HUDEP-2 (cell line): ENCODE measurements around the gene MGLL.
A peak's percentile ranks its signal among the peaks of the same experiment; 100 is the strongest.

ENCODE experiments used
- DNase-seq, 76 experiments: peaks; one replicate each; lab custom pipeline; 2025; ENCODE audit not compliant: unreplicated experiment in 76 of 76; lab: John Stamatoyannopoulos, UW

MGLL gene

DNA sequence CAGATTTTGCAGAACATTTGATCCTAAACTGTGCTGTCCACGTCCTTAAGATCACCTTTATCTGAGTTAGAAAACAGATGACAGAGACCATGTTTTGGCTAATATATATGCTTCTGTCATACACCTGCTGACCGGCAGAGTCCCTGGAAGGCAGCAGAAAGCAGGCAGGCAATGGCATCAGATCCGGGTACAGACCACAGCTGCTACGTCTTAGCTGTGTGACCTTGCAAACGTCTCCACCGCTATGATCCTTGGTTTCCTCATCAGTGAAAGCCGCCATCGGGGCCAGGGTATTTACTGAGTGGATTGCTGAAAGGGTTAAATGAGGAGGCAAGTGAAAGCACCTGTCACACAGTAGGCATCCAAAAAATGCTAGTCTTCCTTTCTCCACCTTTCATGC lies 77.4 kb downstream of the MGLL start:
- no peak for DNase-seq

DNA sequence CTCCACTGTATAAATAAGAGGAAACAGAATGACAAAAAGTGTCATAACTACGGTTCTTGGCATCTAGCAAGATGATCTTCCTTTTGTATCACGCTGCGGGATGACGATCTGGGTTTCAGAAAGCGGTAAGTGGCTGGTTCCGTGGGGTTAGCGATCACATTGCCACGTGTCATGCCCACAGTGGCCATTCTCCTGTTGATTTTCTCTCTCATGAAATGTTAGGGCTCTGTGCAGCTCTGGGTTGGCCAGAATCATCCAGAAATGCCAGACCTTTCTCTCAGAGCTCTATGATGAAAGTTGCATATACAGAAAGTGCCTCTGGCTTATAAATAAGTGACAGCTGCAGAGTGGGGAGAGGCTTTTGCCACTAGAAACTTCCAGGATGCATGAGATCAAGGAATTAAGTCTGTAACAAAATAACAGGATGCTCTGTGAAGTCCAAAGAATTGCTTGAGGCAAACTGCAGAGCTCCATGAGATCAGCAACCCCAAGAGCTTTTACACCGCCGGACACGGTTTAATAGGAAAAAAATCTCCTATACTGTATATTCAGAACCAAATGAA lies 78.0 kb downstream of the MGLL start:
- DNase-seq = no peak

DNA sequence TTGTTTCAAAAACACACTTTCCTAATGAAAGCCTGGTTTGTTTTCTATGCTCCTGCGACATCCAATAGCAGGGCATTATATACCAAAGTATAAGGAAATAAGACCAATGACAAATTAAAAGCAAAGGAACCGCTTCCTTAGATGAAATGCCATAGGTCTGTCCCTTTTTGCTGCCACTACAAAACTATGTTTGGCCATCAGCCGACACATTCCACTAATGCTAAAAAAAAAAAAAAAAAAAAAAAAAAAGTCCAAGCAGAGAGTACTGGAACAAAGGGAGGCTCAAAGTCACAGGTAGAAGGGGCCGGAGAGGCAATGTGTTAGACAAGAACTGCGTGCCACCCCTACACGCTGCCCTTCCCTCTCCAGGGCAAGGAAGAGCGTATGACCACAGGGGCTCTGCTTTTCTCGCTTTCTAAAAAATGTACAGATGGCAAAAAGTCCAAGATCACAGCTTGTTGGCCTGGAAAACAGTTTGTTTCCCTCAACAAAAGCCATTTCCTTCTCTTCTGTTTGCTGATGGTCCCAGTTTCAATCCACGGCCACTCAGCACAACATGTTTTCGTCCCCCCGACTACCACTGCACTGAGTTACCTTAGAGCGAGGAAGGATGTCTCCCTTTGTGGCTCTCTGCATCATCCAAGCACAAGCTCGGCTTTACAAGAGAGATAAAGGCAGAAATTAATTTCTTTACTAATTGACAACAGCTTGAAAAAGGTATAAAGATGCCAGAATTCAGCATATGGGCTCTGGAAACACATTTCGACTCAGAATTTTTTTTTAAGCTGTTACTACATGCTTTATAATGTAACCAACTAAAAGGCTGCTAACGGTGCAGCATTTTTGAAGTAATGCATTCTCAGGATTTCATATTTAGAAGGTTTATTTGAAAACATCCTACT lies 78.7 kb downstream of the MGLL start:
- no peak for DNase-seq

DNA sequence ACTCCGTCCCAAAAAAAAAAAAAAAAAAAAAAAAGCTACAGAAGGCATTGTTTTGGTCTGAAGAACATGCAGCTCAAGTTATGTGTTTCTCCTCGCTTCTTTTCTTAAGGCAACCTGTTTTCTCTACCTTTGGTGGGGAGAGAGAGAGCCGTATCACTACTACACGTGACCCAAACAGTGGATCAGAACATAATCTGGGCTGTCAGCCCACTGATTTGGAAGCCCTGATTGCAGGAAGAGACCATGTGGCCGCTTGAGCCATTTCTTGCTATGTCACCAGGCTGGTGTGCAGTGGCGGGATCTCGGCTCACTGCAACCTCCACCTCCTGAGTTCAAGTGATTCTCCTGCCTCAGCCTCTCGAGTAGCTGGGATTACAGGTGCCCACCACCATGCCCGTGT lies 79.7 kb downstream of the MGLL start:
- DNase-seq = no peak

DNA sequence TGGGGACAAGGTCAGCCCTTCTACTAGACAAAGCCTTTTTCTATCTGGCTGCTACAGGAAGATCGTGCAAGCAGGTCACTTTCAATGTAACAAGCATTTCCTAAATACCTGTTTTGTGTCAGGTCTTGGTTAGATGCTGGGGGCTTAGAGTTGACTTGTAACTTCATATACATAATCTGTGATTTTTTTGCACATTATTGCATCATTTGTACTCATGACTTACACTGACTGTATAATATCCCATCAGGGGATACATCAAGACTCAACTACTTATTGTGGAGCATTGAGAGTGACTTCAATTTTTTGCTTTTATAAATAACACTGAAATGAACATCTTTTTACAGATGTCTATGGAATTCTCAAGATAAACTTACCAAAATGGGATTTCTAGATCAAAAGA lies 80.6 kb downstream of the MGLL start:
- no peak for DNase-seq

DNA sequence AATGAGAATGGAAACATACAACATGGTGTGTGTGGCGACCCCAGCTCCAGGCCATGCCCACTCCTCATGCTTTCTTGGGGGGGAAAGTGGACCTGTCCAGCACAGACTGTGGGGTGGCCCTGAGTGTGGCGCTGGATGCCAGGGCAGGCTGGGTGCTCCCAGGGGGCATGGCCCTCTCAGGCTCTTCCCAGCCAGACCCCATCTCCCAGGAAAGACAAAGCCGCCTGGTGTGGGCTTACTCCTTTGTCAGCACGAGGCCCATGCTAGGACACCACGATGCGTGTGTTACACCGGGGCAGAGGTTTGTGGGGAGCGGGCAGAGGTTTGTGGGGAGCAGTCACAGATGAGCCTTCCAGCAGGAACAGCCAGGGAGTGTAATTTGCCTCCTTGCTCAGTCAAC lies 81.1 kb downstream of the MGLL start:
- DNase-seq = no peak

DNA sequence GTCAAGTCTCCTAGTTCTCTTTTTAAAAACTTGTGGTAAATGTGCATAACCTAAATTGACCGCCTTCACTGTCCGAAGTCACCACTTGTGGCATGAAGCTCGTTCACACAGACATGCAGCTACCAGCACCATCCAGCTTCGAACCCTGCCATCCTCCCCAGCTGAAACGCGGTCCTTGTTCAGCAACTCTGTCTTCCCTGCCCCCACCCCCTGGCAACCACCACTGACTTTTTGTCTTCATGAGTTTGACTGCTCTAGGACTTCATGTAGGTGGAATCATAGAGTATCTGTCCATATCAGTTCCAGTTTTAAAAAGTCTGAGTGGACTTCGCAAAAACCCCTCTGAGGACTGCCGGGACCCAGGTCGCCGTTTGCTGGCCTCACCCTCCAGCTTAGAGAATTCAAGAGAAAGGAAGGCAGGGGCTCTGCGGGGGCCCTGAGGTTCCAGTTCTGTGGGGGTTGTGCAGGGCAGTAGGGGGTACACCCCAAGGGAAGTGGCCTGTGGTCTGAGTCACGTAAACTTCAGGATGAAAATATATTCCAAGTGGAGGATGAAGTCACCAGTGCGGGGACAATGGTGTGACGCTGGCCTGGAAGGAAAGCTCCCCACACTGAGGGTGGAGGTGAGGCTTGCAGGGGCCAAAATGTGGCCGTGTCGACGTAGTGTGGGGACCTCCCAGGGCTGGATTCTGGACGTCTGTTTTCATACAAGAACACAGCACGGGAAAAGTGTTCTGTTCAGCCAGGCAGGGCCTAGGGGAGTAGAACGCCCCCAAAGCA lies 82.0 kb downstream of the MGLL start:
- no peak for DNase-seq

DNA sequence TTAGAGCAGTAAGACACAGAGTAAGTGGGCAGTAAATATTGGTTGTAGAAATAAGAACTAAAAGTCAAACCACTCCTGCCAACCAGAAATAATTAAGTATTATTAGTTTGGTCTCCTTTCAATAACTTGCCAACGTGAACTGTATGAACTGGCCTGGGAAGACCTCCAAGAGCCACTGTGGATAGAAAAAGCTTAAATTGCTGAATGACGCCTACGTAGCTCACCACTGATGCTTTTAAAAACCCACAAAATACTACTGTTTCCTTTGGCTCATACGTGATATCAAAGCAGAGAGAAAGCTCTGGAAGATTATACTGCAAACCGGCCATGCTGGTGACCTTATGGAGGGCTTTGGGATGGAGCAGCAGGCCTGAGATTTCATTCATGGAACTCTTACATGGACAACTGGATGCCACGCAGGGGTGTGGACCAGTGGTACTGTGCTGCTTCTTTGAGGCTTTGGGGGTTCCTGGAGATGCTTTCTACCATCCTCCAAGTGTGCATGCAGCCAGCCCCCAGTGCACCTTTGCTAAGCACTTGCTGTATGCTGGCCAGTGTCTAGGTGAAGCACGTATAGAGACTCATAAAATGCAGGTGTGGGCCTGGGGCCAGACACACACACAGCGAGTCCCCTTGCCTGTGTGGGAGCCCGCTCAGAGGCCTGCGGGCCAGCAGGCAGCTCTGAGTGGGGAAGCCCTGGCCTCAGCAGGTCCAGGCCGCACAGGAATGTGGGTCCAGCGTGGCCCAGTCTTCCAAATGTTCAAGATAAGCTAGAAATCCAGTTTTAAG lies 82.8 kb downstream of the MGLL start:
- DNase-seq = no peak

DNA sequence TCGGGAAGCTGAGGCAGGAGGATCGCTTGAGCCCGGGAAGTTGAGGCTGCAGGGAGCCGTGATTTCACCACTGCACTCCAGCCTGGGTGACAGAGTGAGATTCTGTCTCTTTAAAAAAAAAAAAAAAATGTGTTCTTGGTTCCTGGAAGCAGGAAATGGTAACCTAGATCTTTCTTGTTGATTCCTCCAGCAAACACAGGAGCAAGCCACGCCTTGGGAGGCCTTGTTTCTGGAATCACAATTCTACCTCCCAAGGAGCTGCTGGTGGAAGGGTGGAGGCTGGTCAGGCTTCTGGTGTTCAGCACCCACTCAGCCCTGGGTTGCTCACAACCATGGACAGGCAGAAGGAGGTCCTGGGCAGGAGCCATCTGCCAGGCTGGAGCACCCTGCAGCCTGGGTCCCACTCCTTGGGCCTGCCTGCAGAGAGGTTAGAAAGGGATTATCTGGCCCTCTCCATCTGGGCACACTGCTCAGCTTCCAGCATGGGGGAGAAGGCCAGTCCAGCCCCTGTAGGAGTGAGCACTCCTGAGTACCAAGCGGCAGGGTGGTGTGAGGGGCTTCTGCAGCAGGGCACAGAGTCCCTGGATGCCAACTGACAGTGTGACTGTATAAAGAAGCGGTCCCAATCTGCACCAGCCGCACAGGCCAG lies 84.0 kb downstream of the MGLL start:
- DNase-seq = no peak

DNA sequence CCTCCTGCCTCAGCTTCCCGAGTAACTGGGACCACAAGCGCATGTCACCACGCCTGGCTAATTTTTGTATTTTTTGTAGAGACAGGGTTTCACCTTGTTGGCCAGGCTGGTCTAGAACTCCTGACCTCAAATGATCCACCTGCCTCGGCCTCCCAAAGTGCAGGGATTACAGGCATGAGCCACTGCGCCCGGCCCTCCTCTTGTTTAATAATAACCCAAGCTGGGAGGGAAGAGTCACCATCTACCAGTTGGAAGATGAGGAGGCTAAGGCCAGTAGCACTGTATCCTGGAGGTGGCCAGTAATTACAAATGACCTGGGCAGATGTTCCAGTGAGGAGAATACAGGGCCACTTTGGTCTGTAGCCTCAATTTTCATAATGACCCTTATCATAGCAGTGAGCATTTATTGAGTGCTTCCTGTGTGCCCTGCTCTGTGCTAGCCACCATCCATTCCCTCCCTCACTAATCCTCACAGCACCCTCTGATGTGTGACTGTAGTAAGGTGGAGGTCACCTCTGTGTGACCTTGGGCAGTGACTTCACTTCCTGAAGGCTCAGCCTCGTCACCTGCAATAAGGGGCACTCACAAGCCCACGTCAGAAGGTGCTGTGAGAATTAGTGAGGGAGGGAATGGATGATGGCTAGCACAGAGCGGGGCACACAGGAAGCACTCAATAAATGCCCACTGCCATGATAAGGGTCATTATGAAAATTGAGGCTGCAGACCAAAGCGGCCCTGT lies 85.3 kb downstream of the MGLL start:
- no peak for DNase-seq

DNA sequence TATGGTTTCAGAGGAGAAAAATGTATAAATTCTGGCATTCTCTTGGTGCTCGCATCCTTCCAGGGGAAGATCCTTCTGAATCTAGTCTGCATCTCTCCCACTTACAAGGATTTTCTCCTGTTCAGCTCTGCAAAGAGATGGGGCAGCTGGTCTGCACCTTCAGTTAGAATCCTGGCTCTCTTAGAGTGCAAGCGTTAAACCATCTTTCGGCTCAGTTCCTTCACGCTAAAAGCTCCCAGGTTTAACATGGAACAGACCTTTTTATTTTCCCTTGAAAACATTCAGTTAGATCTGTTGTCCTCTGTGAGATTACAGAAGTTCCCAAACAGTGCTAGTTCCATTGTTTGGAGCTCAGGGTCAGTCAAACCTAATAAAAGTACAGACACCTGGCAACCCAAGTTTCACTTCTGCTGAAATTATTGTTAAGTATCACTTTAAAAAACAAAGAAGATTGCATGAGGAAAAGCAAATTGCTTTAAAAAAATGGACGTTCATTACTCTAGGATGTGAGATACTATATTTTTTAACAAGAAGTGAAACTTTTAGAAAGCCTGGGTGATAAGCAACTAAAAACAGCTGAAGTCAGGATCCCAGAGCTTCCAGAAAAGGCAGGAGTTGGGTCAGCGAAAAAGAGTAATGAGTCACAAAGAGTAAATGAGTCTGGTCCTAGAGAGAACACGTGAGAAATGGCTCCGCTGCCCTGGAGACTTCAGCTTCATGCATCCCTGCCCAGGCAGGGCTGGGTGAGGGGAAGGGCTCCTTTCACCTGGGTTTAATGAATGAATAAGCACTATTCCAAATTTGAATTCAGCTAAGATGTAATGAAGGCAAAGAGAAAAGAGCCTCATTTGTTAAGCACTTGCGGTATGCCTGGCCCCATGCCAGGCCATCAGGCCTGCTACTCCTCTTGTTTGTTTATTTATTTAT lies 86.3 kb downstream of the MGLL start:
- DNase-seq = no peak

DNA sequence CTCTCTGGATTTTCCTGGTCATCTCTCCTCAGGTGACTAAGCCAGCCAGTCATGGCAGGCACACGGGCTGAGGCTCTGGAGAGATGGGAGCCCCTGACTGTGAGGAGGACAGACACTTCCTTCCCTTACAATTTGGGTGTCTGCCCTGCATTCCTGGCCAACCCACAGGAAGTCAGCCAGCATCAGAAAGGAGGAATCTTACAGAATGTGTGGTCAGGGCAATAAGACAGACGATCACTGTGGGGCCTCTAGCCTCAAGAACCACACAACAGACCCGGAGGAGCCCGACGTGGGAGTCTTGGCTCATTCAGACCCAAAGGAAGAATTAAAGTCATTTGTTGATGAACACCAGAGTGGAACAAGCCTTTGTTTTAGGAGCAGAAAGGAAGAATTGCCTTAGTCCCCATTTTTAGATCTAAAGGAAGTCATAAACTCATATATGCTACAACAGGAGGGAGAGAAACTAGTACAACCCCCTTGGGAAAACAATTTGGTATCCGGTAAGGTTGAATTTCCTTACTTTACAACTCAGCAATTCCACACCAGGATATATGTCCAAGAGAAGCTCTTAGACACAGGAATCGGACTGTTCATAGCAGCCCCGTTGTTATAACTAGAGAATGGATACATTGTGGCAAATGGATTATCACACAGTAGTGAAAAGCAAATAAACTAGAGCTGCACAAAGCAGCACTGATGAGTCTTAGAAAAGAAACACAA lies 87.4 kb downstream of the MGLL start:
- DNase-seq = no peak

DNA sequence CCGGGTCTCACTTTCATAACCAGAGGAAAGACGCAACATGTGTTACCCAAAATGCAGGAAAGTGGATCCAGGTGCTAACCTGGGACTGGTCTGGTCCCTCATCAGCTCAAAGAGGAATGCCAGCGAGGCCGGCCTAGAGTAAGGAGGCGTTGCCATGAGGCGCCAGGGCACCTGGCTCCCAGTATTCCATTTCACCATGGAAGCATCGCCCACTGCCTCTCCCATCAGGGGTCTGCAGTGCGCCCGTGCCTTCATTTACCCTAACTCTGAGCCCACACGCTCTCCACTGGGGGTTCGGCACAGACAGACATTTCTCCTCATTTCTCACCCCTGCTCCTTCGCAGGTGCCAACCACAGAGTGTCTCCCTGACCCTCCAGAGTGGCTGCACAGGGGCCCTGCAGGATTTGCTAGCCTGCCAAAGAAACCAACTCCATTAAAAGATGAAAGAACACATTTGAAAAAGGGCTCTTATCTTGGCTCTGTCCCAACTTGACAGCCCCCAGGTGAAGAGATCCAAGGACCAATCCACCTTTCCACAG lies 88.1 kb downstream of the MGLL start:
- DNase-seq = no peak

DNA sequence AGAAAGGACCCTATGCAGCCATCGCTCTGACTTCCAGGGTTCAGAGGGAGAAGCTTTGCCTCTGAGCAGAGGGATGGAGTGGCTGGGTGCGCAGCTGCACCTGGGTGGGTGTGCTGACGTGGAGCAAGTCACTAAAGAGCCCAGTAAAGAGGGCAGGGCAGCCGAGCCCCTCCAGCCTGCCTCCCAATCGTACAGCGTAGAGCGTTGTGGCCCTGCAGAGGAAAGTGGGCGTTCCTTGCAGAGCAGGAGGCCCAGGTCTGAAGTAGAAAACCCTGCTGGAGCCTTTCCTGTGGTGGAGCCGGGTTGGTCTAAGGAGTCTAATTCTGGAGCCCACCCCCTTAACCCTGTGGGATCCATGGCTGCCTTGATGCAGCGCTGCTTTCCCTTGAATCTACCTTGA lies 88.5 kb downstream of the MGLL start:
- no peak for DNase-seq

DNA sequence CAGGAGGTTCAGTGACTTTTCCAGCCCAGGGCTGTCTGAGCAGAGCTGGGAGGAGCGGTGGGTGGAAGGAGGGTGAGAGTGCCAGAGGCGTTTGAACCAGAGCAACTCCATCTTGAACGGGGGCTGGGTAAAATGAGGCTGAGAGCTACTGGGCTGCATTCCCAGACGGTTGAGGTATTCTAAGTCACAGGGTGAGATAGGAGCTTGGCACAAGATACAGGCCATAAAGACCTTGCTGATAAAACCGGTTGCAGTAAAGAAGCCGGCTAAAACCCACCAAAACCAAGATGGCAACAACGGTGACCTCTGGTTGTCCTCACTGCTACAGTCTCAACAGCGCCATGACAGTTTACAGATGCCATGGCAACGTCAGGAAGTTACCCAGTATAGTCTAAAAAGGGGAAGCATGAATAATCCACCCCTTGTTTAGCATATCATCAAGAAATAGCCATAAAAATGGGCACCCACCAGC lies 89.4 kb downstream of the MGLL start:
- peak in 54 of 76 experiments; percentile 2 to 69 (median 35) for DNase-seq

DNA sequence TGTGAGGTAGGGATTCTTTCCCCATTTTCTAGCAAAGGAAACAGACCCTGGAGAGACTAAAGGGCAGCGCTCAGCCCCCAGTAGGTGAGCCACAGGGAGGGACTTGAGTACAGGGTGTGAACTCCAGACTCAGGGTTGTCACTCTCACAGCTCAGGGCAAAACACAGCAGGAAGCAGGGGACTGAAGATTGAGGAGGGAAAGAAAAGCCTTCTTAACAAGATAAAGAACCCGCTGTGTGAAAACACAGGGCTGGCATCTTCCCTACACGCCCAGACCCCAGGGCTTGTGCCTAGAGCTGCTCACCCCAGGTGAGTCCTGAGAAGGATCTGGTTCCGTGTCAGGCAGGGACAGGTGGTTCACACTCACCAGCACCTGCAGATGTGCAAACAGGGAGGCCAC lies 90.0 kb downstream of the MGLL start:
- peak in 2 of 76 experiments; percentile 12 to 25 for DNase-seq

DNA sequence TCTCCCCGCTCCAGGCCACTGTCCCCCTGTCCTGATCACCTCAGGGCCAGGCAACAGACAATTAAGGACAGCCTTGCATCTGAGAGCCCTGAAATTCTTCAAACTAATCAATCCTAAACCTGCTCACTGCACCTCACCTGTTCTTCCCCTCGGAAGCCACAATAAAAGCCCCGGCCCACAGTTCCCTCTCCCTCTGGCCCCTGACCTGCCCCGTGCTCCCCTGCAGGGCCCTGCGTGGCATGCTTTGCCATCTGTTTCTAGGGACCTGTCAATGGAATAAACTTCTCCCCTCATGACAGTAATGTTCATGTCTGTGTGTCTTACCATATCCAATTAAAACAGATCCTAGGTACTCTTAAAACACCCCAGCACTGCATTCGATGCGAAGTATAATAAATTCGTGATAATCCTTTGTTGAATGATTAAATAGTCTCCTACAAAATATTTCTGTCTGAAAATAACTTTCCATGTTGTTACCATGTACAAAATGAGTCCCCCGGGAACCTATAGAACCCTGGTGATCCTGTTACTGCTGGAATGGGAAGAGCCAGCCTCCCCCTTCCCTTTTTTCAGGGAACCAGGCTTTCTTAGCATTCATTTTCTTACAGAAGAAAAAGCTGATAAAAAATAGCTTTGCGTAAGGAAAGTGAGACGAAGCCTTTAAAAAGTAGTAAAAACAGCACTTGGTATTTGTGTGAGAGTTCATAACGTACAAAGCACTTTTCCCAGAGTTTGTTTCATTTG lies 90.6 kb downstream of the MGLL start:
- no peak for DNase-seq
